H9 (cell line): Measurements from ENCODE around the gene LGALS7. TPM values are rescaled to one million over a fixed set of nuclear protein-coding genes. Genes with fewer than 3 reads are reported as not detected.
"Not testable (repeated sequence)": the region's sequence is repeated elsewhere in the genome, so short reads cannot be mapped to it uniquely, and the experiment has no call there.

Experiments
- DNase-seq: peaks from one replicate; pipeline ENCODE4 v3.0.0-alpha.2; 2017
- H2AFZ ChIP-seq: one replicate; pipeline ENCODE4 v1.6.1; 2013; ENCODE audit warnings: mild to moderate bottlenecking, low read length, control low read depth, moderate library complexity
- H2AK5ac ChIP-seq: 2 replicates; pipeline ENCODE4 v1.6.1; 2013; ENCODE audit warnings: low read length, control low read depth, mixed read lengths; ENCODE audit not compliant: insufficient read length
- H2BK120ac ChIP-seq: one replicate; pipeline ENCODE4 v1.6.1; 2013; ENCODE audit warnings: low read depth, mild to moderate bottlenecking, low read length, control low read depth, inconsistent platforms; ENCODE audit not compliant: poor library complexity, severe bottlenecking
- H2BK12ac ChIP-seq: 2 replicates; pipeline ENCODE4 v1.6.1; 2013; ENCODE audit warnings: low read length, control low read depth, mixed read lengths, low read depth; ENCODE audit not compliant: insufficient read length
- H2BK15ac ChIP-seq: 2 replicates; pipeline ENCODE4 v1.6.1; 2013; ENCODE audit warnings: low read depth, low read length, control low read depth
- H2BK20ac ChIP-seq: one replicate; pipeline ENCODE4 v1.6.1; 2013; ENCODE audit warnings: low read depth, mild to moderate bottlenecking, low read length, control low read depth, inconsistent platforms; ENCODE audit not compliant: poor library complexity, severe bottlenecking
- H2BK5ac ChIP-seq: 2 replicates; pipeline ENCODE4 v1.6.1; 2013; ENCODE audit warnings: low read length, control low read depth, mixed read lengths; ENCODE audit not compliant: insufficient read length
- H3K14ac ChIP-seq: 2 replicates; pipeline ENCODE4 v1.6.1; 2013; ENCODE audit warnings: low read length, control low read depth; ENCODE audit not compliant: insufficient read depth
- H3K18ac ChIP-seq: 2 replicates; pipeline ENCODE4 v1.6.1; 2013; ENCODE audit warnings: low read depth, mild to moderate bottlenecking, mixed read lengths, low read length, control low read depth; ENCODE audit not compliant: insufficient read length
- H3K23ac ChIP-seq: 2 replicates; pipeline ENCODE4 v1.6.1; 2013; ENCODE audit warnings: low read length, control low read depth, mixed read lengths, low read depth; ENCODE audit not compliant: insufficient read length
- H3K23me2 ChIP-seq: 2 replicates; pipeline ENCODE4 v1.6.1; 2013; ENCODE audit warnings: low read depth, mild to moderate bottlenecking, mixed read lengths, low read length, control low read depth; ENCODE audit not compliant: insufficient read length, poor library complexity, severe bottlenecking
- H3K27ac ChIP-seq: 2 replicates; pipeline ENCODE4 v1.5.1; 2013; ENCODE audit warnings: low read length, control low read depth, mixed read lengths, low read depth; ENCODE audit not compliant: insufficient read length
- H3K27me3 ChIP-seq: 2 replicates; pipeline ENCODE4 v1.6.1; 2013; ENCODE audit warnings: low read length, control low read depth, inconsistent platforms; ENCODE audit not compliant: insufficient read depth
- H3K4ac ChIP-seq: 2 replicates; pipeline ENCODE4 v1.6.1; 2013; ENCODE audit warnings: low read depth, mild to moderate bottlenecking, control low read depth, inconsistent platforms, low read length, moderate library complexity
- H3K4me1 ChIP-seq: 2 replicates; pipeline ENCODE4 v1.6.1; 2013; ENCODE audit warnings: low read length, control low read depth, inconsistent platforms; ENCODE audit not compliant: insufficient read depth
- H3K4me2 ChIP-seq: 2 replicates; pipeline ENCODE4 v1.6.1; 2013; ENCODE audit warnings: low read length, control low read depth, mixed read lengths; ENCODE audit not compliant: insufficient read length, insufficient read depth
- H3K56ac ChIP-seq: 2 replicates; pipeline ENCODE4 v1.6.1; 2013; ENCODE audit warnings: low read depth, mild to moderate bottlenecking, mixed read lengths, low read length, control low read depth; ENCODE audit not compliant: insufficient read length
- H3K79me1 ChIP-seq: 2 replicates; pipeline ENCODE4 v1.6.1; 2013; ENCODE audit warnings: low read depth, mild to moderate bottlenecking, moderate library complexity, low read length, control low read depth, inconsistent platforms; ENCODE audit not compliant: insufficient read depth, poor library complexity, severe bottlenecking
- H3K79me2 ChIP-seq: 2 replicates; pipeline ENCODE4 v1.6.1; 2013; ENCODE audit warnings: low read length, control low read depth, inconsistent platforms; ENCODE audit not compliant: insufficient read depth
- H3K9ac ChIP-seq: 2 replicates; pipeline ENCODE4 v1.6.1; 2013; ENCODE audit warnings: low read length, control low read depth, mixed read lengths; ENCODE audit not compliant: insufficient read length; ENCODE audit errors: extremely low read depth
- H3K9me3 ChIP-seq: one replicate; pipeline ENCODE4 v1.6.1; 2013; ENCODE audit warnings: low read depth, low read length, inconsistent platforms; ENCODE audit not compliant: control insufficient read depth
- H3T11ph ChIP-seq: one replicate; pipeline ENCODE4 v1.6.1; 2013; ENCODE audit warnings: mild to moderate bottlenecking, low read length, control low read depth, inconsistent platforms
- H4K20me1 ChIP-seq: one replicate; pipeline ENCODE4 v1.6.1; 2013; ENCODE audit not compliant: control insufficient read depth, insufficient read length, insufficient read depth
- H4K5ac ChIP-seq: 2 replicates; pipeline ENCODE4 v1.6.1; 2013; ENCODE audit warnings: low read depth, mild to moderate bottlenecking, mixed read lengths, low read length, control low read depth; ENCODE audit not compliant: insufficient read length
- H4K8ac ChIP-seq: replicated peaks from 2 replicates; pipeline ENCODE4 v1.6.1; 2013; ENCODE audit warnings: low read length, control low read depth, mixed read lengths, low read depth; ENCODE audit not compliant: insufficient read length
- H4K91ac ChIP-seq: 2 replicates; pipeline ENCODE4 v1.6.1; 2013; ENCODE audit warnings: low read depth, mild to moderate bottlenecking, moderate library complexity, mixed read lengths, low read length, control low read depth; ENCODE audit not compliant: insufficient read length
- H3K27ac Mint-ChIP-seq, 3 experiments: 2 replicates in 2 of 3; 3 replicates in 1 of 3; pipeline ENCODE4 v1.8.0; 2020 to 2021; ENCODE audit warnings: mixed read lengths in 3 of 3, mild to moderate bottlenecking in 1 of 3, moderate library complexity in 1 of 3
- H3K27me3 Mint-ChIP-seq: 2 replicates; pipeline ENCODE4 v1.8.0; 2021; ENCODE audit warnings: low read depth, mild to moderate bottlenecking, moderate library complexity, mixed read lengths
- H3K36me3 Mint-ChIP-seq, 3 experiments: 2 replicates in 2 of 3; 3 replicates in 1 of 3; pipeline ENCODE4 v1.8.0; 2020 to 2021; ENCODE audit warnings: low read depth in 3 of 3, mixed read lengths in 3 of 3; ENCODE audit not compliant: insufficient read depth in 1 of 3
- H3K4me1 Mint-ChIP-seq, 2 experiments: 2 replicates each; pipeline ENCODE4 v1.8.0; 2020; ENCODE audit warnings: mixed read lengths in 2 of 2
- H3K4me3 Mint-ChIP-seq, 2 experiments: 2 replicates in 1 of 2; 3 replicates in 1 of 2; pipeline ENCODE4 v1.8.0; 2020 to 2021; ENCODE audit warnings: mild to moderate bottlenecking in 2 of 2, mixed read lengths in 2 of 2, moderate library complexity in 1 of 2
- H3K9me3 Mint-ChIP-seq, 2 experiments: 2 replicates in 1 of 2; 3 replicates in 1 of 2; pipeline ENCODE4 v1.8.0; 2020; ENCODE audit warnings: mild to moderate bottlenecking in 2 of 2, mixed read lengths in 2 of 2, moderate library complexity in 1 of 2
- CTCF ChIP-seq: fragments of 200-600 bp; sonication (generic); conservative IDR thresholded peaks from 3 replicates; pipeline ENCODE4 v1.8.0; 2021; ENCODE audit warnings: antibody characterized with exemption, mild to moderate bottlenecking
- WGBS: extraction: QIAGEN DNeasy Blood & Tissue Kit; methylation state at CpG from one replicate; pipeline ENCODE4 v1.1.7; 2013; ENCODE audit warnings: missing lambda C conversion rate, low lambda C conversion rate, mixed read lengths; ENCODE audit not compliant: insufficient read length; ENCODE audit errors: extremely low coverage; 5-methylcytosine and 5-hydroxymethylcytosine counted together
- total RNA-seq: library from RNA; stranded (reverse); gene quantifications from 2 replicates; pipeline ENCODE4 v1.2.1, GENCODE V29; 2021

The LGALS7 gene
- total RNA-seq, 1 experiment from 2014 or later = not detected

DNA sequence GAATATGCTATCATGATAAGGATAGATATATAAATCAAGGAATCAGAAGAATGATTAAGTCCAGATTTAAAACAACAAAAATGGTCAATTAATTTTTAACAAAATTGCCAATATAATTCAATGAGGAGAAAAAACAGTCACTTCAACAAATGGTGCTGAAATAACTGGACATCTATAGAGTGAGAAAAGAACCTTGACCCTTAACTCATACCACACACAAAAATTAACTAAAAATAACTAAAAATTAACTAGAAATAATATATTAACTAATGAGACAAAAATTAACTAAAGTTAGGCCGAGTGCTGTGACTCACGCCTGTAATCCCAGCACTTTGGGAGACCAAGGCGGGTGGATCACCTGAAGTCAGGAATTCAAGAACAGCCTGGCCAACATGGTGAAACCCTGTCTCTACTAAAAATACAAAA lies 9.5 kb downstream of the LGALS7 start:
- no CpG with 5 or more reads among the region's 3 CpGs for WGBS

GRCh38 chr19:38761884-38762389 lies 11.4 kb downstream of the LGALS7 start:
- H3K4ac ChIP-seq, H3K4me2 ChIP-seq, H2AK5ac ChIP-seq, H2AFZ ChIP-seq, H3K36me3 Mint-ChIP-seq, H3K27ac ChIP-seq, H3K23me2 ChIP-seq, H3K4me3 Mint-ChIP-seq, H2BK15ac ChIP-seq, H4K91ac ChIP-seq, H3K56ac ChIP-seq, H4K8ac ChIP-seq, H3K9me3 Mint-ChIP-seq, H3K23ac ChIP-seq, H3K79me2 ChIP-seq, H2BK5ac ChIP-seq, H3K27me3 ChIP-seq, H4K20me1 ChIP-seq, H3K18ac ChIP-seq, H3K27ac Mint-ChIP-seq, H3T11ph ChIP-seq, H3K4me1 Mint-ChIP-seq, H3K14ac ChIP-seq, H3K9ac ChIP-seq, H3K27me3 Mint-ChIP-seq, H3K4me1 ChIP-seq, H2BK120ac ChIP-seq, H2BK20ac ChIP-seq, H4K5ac ChIP-seq, H3K79me1 ChIP-seq, H3K9me3 ChIP-seq, H2BK12ac ChIP-seq, DNase-seq: not testable (repeated sequence)
- WGBS = no CpG with 5 or more reads among the region's 9 CpGs

More for the DNA sequence above, 9.5 kb downstream of the LGALS7 start:
- Histone ChIP-seq H3K9ac (no peak overlapping the region), H3K4me1 (no peaks in the 10 kb centered on the region), H2BK120ac (no peak overlapping the region), H2AK5ac (no peak overlapping the region), H2BK15ac (no peak overlapping the region), H4K8ac (no peak overlapping the region), H3K79me2 (no peaks in the 10 kb centered on the region), H3K23ac (no peak overlapping the region), H3K79me1 (no peaks in the 10 kb centered on the region), H2AFZ (no peak overlapping the region), H3K56ac (no peak overlapping the region), H3K4me2 (no peak overlapping the region), H3K4ac (no peak overlapping the region), H3T11ph (no peak overlapping the region), H3K14ac (no peak overlapping the region), H3K9me3 (no peaks in the 10 kb centered on the region), H4K20me1 (no peaks in the 10 kb centered on the region), H4K5ac (no peak overlapping the region), H3K27me3 (no peaks in the 10 kb centered on the region), H2BK12ac (no peak overlapping the region), H2BK5ac (no peak overlapping the region), H3K23me2 (no peaks in the 10 kb centered on the region), H3K18ac (no peak overlapping the region), H4K91ac (no peak overlapping the region), H3K27ac (no peak overlapping the region), H2BK20ac (no peak overlapping the region)
- no peaks in the 10 kb centered on the region for H3K4me1 Mint-ChIP-seq
- H3K9me3 Mint-ChIP-seq = no peaks in the 10 kb centered on the region; a peak in 1 of 5 replicates
- no peak for DNase-seq
- no peak overlapping the region for H3K27ac Mint-ChIP-seq
- H3K36me3 Mint-ChIP-seq = no peaks in the 10 kb centered on the region
- TF ChIP-seq CTCF = no peak
- no peak overlapping the region for H3K4me3 Mint-ChIP-seq
- peaks cover 1% of the 10 kb centered on the region for H3K27me3 Mint-ChIP-seq
